Effector memory CD4-positive, alpha-beta T cell (primary cell): ENCODE measurements around the gene LMAN2.

Experiments
- DNase-seq, 3 donors: peaks; one replicate each; pipeline ENCODE4 v3.0.0-alpha.2; 2020
- H3K27ac ChIP-seq: 2 replicates; pipeline ENCODE4 v1.7.0; 2013; ENCODE audit warnings: mild to moderate bottlenecking, low read length, moderate library complexity; ENCODE audit not compliant: insufficient read depth, poor library complexity, severe bottlenecking
- H3K27me3 ChIP-seq: replicated peaks from 2 replicates; pipeline ENCODE4 v1.7.0; 2013; ENCODE audit warnings: mild to moderate bottlenecking, low read length; ENCODE audit not compliant: insufficient read depth, control insufficient read depth, poor library complexity, severe bottlenecking
- H3K36me3 ChIP-seq: 2 replicates; pipeline ENCODE4 v1.7.0; 2013; ENCODE audit warnings: mild to moderate bottlenecking, low read length, moderate library complexity; ENCODE audit not compliant: control insufficient read depth, insufficient read depth
- H3K4me1 ChIP-seq: 2 replicates; pipeline ENCODE4 v1.7.0; 2013; ENCODE audit warnings: low read length, mild to moderate bottlenecking; ENCODE audit not compliant: control insufficient read depth, insufficient read depth, poor library complexity, severe bottlenecking
- H3K4me3 ChIP-seq: 2 replicates; pipeline ENCODE4 v1.7.0; 2013; ENCODE audit warnings: low read length, low read depth, mild to moderate bottlenecking; ENCODE audit not compliant: insufficient read depth, poor library complexity, severe bottlenecking
- H3K9me3 ChIP-seq: 2 replicates; pipeline ENCODE4 v1.7.0; 2013; ENCODE audit warnings: mild to moderate bottlenecking, low read length, moderate library complexity; ENCODE audit not compliant: control insufficient read depth

Gene LMAN2

DNA sequence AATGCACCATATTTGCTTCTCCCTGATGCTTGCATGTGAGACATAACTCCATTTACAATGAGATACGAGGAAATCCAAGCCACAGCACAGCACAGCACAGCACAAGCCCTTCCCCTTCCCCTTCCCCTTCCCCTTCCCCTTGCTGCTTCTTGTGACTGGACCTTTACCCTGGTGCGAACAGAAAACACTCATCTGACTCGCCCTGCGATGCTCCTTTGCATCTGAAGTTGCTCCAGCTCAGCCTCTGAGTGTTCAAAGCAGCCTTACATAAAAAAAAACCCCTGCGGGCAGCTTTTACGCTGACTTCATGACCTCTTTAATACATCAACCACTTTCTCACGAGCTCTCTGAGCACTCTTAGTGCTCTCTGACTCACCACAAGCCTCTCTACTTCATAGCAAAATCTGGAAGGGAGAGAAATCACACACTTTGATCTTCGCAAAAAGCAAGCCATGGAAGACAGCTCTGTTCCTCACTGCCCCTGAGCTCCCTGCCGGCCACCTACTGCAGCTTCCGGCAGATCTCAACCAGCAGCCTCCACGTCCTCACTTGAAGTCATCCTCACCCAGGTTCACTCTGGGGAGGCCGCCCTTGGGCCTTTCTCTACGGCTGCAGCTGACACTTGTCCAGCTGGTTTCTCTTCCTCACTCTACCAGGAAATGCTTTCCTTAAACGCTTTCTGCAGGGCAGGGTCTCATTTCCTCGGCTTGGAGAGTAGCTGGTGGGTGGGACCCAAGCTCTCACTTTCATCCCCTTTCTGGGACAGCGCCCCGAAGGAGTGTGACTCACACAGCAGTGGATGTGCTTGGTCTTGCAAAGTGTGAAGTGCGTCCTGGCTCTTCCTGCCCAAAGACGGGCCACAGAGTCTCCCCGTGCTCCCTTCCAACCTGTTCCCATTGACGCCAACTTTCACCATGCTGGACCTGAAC, 38.0 kb upstream of the LMAN2 start:
- H3K27me3 ChIP-seq = no peaks in the 10 kb centered on the region
- H3K4me1 ChIP-seq = peaks cover 41% of the 10 kb centered on the region
- DNase-seq = peak; percentile 35 to 66 (median 57)
- peak overlapping the region; percentile 31 for H3K4me3 ChIP-seq
- no peaks in the 10 kb centered on the region for H3K36me3 ChIP-seq
- H3K27ac ChIP-seq = peak overlapping the region; percentile 85
- H3K9me3 ChIP-seq = no peaks in the 10 kb centered on the region

DNA sequence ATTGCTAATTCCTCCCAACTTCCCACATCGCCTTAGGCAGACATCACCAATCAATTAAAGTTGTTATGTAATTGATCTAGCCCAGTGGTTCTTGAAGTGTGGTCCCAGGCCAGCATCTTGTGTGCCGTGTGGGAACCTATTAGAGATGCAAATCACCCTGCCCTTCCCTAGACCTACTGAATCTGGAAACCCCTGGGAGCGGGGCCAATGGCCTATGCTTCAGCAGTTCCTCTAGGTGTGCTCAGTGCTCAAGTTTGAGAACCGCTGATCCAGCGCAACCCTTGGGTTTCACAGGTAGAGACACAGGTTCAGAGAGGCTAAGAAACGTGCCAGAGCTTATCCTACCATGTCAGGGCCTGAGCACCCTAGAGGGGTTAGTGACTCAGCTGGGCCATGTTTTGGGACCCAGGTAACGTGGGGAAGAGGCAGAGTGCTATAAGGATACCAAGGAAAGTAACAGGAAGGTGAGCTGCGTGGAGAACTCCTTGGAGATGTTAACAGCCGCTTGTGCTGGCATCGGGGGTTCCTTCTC, 37.1 kb upstream of the LMAN2 start:
- Histone ChIP-seq H3K36me3 (no peaks in the 10 kb centered on the region), H3K27me3 (no peaks in the 10 kb centered on the region), H3K4me1 (peaks cover 41% of the 10 kb centered on the region), H3K27ac (peak overlapping the region; percentile 85), H3K4me3 (peak overlapping the region; percentile 7), H3K9me3 (no peaks in the 10 kb centered on the region)
- DNase-seq = no peak

DNA sequence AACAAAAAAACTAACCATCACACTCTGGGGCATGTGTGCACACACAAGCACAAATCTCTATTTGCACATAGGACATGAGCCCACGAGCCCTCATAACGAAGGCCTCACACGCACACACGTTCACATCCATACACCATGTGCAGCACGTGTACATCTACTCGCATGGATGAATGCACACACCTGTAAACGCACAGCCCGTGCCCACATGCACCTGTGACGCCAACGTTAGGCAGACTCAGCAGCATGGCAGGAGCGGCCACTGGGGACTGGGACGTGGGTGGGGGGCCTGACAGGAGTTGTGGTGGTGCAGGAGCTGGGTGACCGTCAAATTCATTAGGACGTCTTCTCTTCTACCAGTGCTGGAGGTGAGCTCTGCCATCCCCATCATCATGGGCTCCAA, 35.9 kb upstream of the LMAN2 start:
- Histone ChIP-seq H3K4me3 (no peak overlapping the region), H3K27me3 (no peaks in the 10 kb centered on the region), H3K4me1 (peaks cover 45% of the 10 kb centered on the region), H3K27ac (no peak overlapping the region), H3K36me3 (no peaks in the 10 kb centered on the region), H3K9me3 (no peaks in the 10 kb centered on the region)
- DNase-seq = no peak

DNA sequence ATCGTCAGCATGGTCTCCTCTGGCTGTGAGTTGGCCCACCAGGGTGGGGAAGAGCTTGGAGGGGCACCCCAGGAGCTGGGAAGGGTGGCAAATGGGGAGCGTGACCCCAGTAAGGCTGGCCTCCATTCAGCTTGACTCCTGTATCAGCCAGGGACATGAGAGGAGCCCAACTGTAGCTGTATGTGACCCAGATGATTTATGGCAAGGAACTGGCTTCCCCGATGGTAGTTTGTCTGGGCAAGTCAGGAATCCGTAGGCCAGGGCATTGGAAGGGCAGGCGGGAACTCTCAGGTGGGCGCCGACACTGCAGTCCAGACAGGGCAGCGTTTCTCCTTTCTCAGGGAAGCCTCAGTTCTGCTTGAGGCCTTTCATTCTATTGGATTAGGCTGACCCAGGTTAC, 35.1 kb upstream of the LMAN2 start:
- H3K36me3 ChIP-seq = no peaks in the 10 kb centered on the region
- peaks cover 45% of the 10 kb centered on the region for H3K4me1 ChIP-seq
- no peaks in the 10 kb centered on the region for H3K27me3 ChIP-seq
- no peaks in the 10 kb centered on the region for H3K9me3 ChIP-seq
- H3K27ac ChIP-seq = no peak overlapping the region
- no peak for DNase-seq
- no peak overlapping the region for H3K4me3 ChIP-seq

DNA sequence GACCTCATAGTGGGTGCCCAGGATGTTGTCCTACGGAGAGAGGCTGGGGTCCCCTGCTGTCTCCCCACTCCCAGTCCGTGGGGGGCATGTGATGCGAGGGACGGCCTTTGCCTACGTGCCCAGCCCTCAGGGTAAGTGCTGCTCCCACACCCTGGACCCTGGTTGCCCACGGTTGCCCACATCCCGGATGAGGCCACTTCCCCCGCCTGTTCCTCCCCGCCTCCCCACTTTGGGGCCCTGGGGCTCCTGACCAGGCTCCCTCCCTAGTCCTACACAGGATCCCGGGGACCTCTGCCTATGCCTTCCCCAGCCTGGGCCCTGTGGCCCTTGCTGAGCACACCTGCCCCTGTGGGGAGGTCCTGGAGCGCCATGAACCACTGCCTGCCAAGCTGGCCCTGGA, 34.3 kb upstream of the LMAN2 start:
- no peak for DNase-seq
- H3K4me1 ChIP-seq = peaks cover 43% of the 10 kb centered on the region
- no peaks in the 10 kb centered on the region for H3K9me3 ChIP-seq
- H3K27ac ChIP-seq = no peak overlapping the region
- H3K27me3 ChIP-seq = no peaks in the 10 kb centered on the region
- H3K36me3 ChIP-seq = no peaks in the 10 kb centered on the region
- no peak overlapping the region for H3K4me3 ChIP-seq

DNA sequence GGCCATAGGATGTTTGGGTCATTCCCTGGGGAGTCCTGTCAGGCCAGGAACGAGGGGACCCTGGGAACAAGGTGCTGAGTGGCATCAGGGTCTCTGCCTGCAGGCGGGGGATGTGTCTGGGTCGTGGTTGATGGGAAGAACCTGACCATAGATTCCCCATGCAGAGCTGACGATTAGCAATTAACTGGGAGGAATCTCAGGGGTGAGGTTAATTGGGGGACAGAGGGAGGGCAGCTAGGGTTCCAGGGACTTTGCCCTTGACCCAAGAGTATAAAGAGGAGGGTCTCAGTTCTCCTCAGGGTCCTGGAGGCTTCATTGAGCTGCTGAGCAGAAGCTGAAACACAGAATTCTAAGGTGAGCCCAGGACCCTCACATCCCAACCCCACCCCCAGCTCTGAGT, 32.7 kb upstream of the LMAN2 start, which contains the start of gene SLC34A1:
Gene SLC34A1, plus strand, starts transcription at position 301 of the 400 bp plus-strand sequence. CDS start 1,308 bp downstream, outside the sequence.
- Histone ChIP-seq H3K27me3 (no peaks in the 10 kb centered on the region), H3K9me3 (no peaks in the 10 kb centered on the region), H3K4me3 (no peak within 1 kb of the TSS), H3K27ac (no peak within 1 kb of the TSS), H3K36me3 (no peaks in the 10 kb centered on the region), H3K4me1 (peaks cover 32% of the 10 kb centered on the region)
- DNase-seq = no peak

DNA sequence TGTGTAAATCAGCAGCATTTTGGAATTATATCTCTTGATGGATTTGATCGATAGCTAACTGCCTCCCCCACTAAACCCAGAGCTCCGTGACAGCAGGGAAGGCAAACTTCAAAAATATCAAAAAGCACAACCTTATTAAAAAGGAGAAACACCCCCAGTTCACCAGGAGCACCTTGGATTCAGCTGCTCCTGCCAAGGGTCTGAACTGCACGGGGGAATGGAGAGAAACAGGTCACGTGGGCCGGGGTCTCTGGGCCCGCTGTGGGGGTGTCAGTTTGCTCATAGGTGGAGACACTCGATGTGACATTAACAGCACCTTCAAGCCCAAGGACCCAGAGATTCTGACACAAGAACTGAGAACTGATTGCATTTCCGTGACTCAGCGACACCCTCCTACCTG, 31.7 kb upstream of the LMAN2 start:
- H3K27me3 ChIP-seq = no peaks in the 10 kb centered on the region
- H3K27ac ChIP-seq = no peak overlapping the region
- H3K36me3 ChIP-seq = no peaks in the 10 kb centered on the region
- H3K4me1 ChIP-seq = peaks cover 23% of the 10 kb centered on the region
- no peaks in the 10 kb centered on the region for H3K9me3 ChIP-seq
- H3K4me3 ChIP-seq = no peak overlapping the region
- no peak for DNase-seq

DNA sequence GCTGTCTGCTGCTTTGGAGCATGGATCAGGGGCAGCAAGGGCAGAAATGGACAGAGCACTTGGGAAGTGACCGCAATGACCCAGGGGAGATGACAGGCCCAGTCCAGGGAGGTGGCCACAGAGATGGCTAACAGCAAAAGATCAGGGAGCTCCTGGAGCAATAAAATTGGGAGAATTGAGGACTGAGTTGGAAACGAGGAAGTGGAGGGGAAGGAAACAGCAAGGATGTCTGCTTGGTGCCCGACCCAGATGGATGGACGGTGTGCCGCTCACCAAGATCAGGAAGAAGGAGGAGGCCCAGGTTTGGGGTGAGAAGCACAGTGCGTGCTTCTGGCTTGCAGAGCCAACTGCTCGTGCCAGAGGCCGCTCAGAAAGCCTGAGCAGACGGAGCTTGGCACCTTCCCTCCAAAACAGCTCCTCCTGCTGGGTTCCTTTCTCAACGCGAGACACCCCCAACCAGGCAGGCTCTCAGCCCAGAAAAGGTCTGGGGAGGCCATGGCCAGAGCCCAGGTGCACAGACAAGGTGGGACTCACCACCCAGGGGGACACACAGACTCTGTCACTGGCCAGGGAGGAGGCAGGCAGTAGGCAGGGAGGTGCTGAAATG, 31.1 kb upstream of the LMAN2 start:
- no peak overlapping the region for H3K27ac ChIP-seq
- H3K4me3 ChIP-seq = no peak overlapping the region
- H3K9me3 ChIP-seq = no peaks in the 10 kb centered on the region
- H3K36me3 ChIP-seq = no peaks in the 10 kb centered on the region
- no peak for DNase-seq
- peaks cover 17% of the 10 kb centered on the region for H3K4me1 ChIP-seq
- no peaks in the 10 kb centered on the region for H3K27me3 ChIP-seq

DNA sequence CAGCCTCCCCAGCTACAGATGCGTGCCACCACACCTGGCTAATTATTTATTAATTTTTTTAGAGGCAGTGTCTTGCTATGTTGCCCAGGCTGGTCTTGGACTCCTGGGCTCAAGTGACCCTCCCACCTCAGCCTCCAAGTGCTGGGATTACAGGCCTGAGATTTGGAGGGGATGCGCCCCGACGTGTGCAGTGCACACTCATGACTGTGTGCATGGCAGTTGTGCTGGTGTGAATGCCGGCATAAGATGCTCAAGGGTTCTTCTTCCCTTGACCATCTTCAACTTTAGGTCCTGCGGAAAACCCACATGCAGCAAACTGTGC, 29.3 kb upstream of the LMAN2 start:
- H3K27me3 ChIP-seq = no peaks in the 10 kb centered on the region
- H3K27ac ChIP-seq = no peak overlapping the region
- H3K9me3 ChIP-seq = no peaks in the 10 kb centered on the region
- H3K36me3 ChIP-seq = no peaks in the 10 kb centered on the region
- H3K4me3 ChIP-seq = no peak overlapping the region
- peaks cover 15% of the 10 kb centered on the region for H3K4me1 ChIP-seq
- no peak for DNase-seq
